Motor neuron (in vitro differentiated cells): ENCODE data around the gene IVL. TPM values are rescaled to one million over a fixed set of nuclear protein-coding genes. Genes with fewer than 3 reads are reported as not detected.

ENCODE experiments used
- ATAC-seq, 8 experiments: fragments of 200-7000 bp; cut with Tn5 transposase; replicated peaks in 6 of 8; 2 replicates each; pipeline ENCODE4 v1.8.0; 2021; ENCODE audit warnings: mild to moderate bottlenecking in 8 of 8, moderate library complexity in 8 of 8
- H3K27ac ChIP-seq, 2 donors: fragments of 250-450 bp; sonication (Bioruptor Pico); 2 replicates each; pipeline ENCODE4 v1.9.0; 2021; ENCODE audit warnings: antibody characterized with exemption in 2 of 2, mild to moderate bottlenecking in 2 of 2, moderate library complexity in 1 of 2
- H3K4me1 ChIP-seq, 2 donors: fragments of 250-450 bp; sonication (Bioruptor Pico); replicated peaks in 1 of 2; 2 replicates each; pipeline ENCODE4 v1.6.1; 2021; ENCODE audit warnings: antibody characterized with exemption in 2 of 2, mild to moderate bottlenecking in 2 of 2, moderate library complexity in 1 of 2
- H3K4me3 ChIP-seq, 5 donors: fragments of 250-450 bp; sonication (Bioruptor Pico); 2 replicates each; pipeline ENCODE4 v1.9.0; 2021; ENCODE audit warnings: antibody characterized with exemption in 5 of 5, mild to moderate bottlenecking in 5 of 5, moderate library complexity in 4 of 5
- WGBS, 10 experiments: fragments of 450-650 bp; shearing (Covaris generic); methylation state at CpG; one replicate each; pipeline ENCODE4 v1.0.0; 2022; 5-methylcytosine and 5-hydroxymethylcytosine counted together
- in situ Hi-C, 9 experiments: fragments of 400-800 bp; cut with MboI; loops; one replicate each; pipeline ENCODE4 v1.15.0; 2021; ENCODE audit warnings: low sequenced_read_pairs in 9 of 9, low pct_unique_long_range_greater_than_20kb in 2 of 9; ENCODE audit not compliant: unreplicated experiment in 9 of 9
- total RNA-seq, 8 experiments: library from RNA; unstranded; fragments of 300-600 nt; gene quantifications; 2 replicates each; pipeline versions ENCODE4 v1.2.3 to v1.2.4, GENCODE V29; 2022

IVL gene
- total RNA-seq, 8 experiments from 2014 or later: 0.13 to 0.90 (median 0.17) TPM; not detected in 3

DNA sequence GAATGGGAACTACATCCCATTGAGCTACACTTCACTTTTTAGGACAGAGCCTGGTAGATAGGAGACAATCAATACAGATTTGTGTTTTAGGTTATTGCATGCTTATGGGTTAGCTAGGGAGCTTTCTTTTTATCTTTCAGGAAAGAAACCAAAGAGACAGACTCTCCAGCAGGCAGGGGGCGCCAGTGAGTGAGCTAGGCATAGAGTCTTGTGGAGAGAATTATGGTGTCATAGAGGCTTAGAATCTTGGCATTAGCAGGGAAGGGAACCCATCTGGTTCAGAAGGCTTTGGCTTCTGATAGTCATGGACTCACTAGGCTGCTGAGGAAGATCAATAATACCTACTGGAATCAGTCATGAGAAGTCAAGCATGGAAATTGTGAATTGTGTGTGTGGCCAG lies 30.3 kb upstream of the IVL start, which contains the start of gene SMCP:
TSS of gene SMCP (plus strand) at position 281 of the 400 bp plus-strand sequence. CDS start 6,101 bp downstream, outside the sequence.
- Histone ChIP-seq H3K4me3 (no peak within 1 kb of the TSS), H3K4me1 (no peaks in the 10 kb centered on the region), H3K27ac (no peak within 1 kb of the TSS)
- in situ Hi-C loops: loop anchor here in 1 of 9 experiments (10.0 kb wide), 1 partner anchor 47 kb away; no protein-coding TSS in a partner anchor
- WGBS, 10 experiments: 0% methylated on average over 1 of the region's 1 CpG; no CpG with 5 or more reads in 4 of the 10 experiments
- ATAC-seq: no peak

DNA sequence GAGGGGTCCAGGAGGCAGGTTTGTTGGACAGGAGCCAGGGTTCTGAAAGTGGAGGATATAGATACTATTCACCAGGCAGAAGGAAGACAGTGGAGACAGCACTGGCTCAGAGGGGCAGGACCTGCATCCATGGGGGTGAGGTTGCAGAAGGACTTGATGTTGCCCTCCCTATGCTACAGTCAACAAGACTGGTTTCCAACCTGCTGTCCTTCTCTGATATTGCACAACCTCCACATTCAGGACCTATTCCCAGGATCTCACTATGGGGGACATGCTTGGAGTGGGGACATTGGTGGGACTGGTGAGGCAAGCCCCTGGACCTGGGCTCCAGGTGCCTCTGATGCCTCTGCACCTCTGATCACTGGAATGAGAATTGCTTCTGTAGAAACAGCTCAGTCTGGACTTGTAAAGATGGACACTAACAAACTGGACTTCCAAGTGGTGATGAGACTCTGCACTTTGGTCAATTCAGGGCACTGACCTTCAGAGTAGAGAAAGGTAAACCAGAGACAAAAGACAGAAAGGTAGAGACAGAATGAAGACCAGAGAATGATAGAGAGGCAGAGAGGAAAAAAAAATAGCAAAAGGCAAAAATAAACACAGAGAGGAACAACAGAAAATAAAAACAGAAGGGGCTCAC lies 28.7 kb upstream of the IVL start:
- ATAC-seq: no peak

DNA sequence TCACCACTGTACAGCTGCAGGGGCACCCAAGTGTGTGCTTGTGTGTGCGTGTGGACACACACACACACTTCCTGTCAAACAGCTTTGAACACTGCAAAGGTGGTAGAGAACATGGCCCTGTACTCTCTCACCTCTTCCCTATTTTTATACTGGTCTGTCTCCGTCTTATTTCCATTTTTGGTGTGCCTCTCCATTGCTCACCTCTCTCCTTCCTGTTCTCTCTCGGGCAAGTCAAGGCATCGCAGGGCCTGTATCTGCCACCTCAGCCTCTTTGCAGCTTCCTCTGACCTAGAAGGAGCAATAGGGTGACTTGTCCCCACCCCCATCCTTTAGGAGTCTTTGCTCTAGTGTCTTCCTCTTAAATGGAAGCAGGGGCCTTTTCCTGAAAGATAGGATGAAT lies 28.0 kb upstream of the IVL start:
- 20 to 72% (median 55%) methylated on average over 2 to 4 of the region's 4 CpGs; no CpG with 5 or more reads in 4 of the 10 experiments for WGBS, 10 experiments

More for the DNA sequence above, 28.7 kb upstream of the IVL start:
- H3K4me3 ChIP-seq: no peak overlapping the region
- no peaks in the 10 kb centered on the region for H3K4me1 ChIP-seq
- H3K27ac ChIP-seq: no peak overlapping the region
- in situ Hi-C loops: loop anchor here in 1 of 9 experiments (10.0 kb wide), 1 partner anchor 45 kb away; no protein-coding TSS in a partner anchor

DNA sequence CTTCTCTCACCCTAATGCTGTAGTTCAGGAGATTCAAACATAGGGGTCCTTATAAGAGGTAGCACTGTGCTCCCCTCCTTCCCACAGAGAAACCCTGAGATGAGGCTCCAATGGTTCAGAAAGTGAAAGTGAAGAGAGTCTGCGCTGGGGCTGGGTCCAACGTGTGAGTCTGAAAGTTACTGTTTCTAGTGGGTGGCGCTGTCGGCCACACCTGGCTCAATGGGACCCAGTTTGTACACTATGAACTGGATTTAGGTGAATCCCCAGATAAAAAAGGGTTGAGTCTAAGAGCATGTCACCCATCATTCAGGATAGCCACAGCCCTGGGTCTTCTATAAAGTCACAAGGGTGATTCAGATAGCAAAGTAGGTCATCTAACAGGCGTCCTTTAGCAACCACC lies 27.4 kb upstream of the IVL start:
- WGBS, 10 experiments: 20 to 91% (median 88%) methylated on average over 1 to 4 of the region's 5 CpGs; no CpG with 5 or more reads in 5 of the 10 experiments

More for the DNA sequence above, 28.0 kb upstream of the IVL start:
- H3K27ac ChIP-seq: no peak overlapping the region
- in situ Hi-C loops: no loop called here
- no peak for ATAC-seq
- no peak overlapping the region for H3K4me3 ChIP-seq
- H3K4me1 ChIP-seq: no peaks in the 10 kb centered on the region

DNA sequence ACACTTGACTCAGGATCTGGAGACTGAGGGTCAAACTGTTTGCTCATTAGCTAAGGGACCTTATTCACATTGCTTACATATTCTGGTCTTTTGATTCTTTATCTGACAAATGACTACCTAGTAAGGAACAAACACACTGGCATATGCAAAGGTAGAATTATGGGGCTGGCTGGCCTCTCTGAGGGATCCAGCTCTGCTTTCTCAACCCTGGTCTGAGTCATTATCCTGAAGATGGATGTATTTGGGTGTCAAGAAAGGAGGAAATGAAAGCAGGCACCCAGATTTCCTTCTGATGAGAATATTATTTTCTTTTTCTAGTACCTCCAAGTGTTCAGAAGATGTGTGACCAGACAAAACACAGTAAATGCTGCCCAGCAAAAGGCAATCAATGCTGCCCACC lies 24.3 kb upstream of the IVL start:
- no peak for ATAC-seq
- H3K27ac ChIP-seq: no peak overlapping the region
- in situ Hi-C loops: no loop called here
- no peak overlapping the region for H3K4me3 ChIP-seq
- no peaks in the 10 kb centered on the region for H3K4me1 ChIP-seq

More for the DNA sequence above, 27.4 kb upstream of the IVL start:
- in situ Hi-C loops: no loop called here
- Histone ChIP-seq H3K27ac (no peak overlapping the region), H3K4me1 (no peaks in the 10 kb centered on the region), H3K4me3 (no peak overlapping the region)
- ATAC-seq: no peak

DNA sequence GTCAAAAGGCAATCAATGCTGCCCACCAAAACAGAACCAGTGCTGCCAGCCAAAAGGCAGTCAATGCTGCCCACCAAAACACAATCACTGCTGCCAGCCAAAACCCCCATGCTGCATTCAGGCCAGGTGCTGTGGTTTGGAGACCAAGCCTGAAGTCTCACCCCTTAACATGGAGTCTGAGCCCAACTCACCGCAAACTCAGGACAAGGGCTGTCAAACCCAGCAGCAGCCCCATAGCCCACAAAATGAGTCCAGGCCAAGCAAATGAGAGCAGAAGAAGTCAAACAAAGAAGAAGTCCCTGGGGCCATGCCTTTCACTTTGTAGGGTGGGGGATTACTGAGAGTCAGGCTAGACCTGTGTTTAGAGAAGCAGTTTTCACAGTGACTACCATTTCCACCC lies 23.8 kb upstream of the IVL start:
- no peak overlapping the region for H3K4me3 ChIP-seq
- 86 to 100% (median 100%) methylated on average over 1 of the region's 1 CpG; no CpG with 5 or more reads in 6 of the 10 experiments for WGBS, 10 experiments
- in situ Hi-C loops: no loop called here
- H3K4me1 ChIP-seq: no peaks in the 10 kb centered on the region
- ATAC-seq: no peak
- no peak overlapping the region for H3K27ac ChIP-seq

DNA sequence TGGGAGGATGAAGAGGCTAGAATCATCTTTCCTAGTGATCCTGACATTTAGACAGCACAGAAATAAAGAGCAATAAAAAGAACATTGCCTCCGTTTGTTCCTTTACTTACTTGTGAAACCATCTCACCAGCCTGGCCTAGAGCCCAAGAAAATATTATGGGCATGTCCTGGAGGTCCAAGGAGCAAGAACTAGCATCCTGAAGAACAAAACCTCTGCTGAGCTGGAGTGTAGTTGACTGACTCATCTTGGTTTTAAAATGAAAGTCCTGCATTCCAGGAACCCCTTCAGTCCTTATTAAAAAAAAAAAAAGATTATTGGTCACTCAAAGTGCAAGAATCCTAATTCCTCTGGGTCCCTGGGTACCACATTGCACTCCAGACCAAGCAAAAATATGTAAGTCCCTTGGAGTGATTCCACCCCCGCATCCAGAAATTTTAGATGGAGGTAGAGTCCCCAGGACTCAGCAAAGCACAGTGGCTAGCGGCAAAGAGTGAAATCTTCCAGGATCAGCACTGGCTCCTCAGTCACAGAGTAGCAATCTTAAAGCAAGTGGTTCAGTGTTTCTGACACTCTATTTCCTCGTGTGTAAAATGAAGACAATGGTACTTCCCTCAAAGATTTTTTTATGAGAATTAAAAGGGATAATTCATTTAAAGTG lies 23.3 kb upstream of the IVL start:
- no peak overlapping the region for H3K4me3 ChIP-seq
- no peak for ATAC-seq
- in situ Hi-C loops: no loop called here
- no peaks in the 10 kb centered on the region for H3K4me1 ChIP-seq
- 18 to 67% (median 45%) methylated on average over 1 to 4 of the region's 4 CpGs for WGBS, 10 experiments
- H3K27ac ChIP-seq: no peak overlapping the region

DNA sequence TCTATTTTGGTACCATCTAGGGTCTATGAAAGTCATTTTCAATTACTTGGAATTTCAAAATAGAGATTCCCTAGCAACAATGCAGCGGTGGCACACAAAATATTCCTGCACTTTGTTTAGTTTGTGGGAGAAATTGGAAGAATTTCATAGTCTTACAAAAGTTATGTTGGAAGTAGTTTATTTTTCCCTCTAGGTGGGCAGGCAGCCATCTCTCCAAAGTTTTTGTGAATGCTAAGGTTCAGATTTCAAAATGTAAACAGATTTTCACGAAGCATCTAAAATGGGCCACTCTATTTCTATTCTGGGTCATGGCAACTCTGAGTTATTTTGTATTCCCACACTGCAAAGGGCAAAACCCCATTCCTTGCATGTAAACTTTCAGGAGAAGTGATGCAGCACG lies 22.3 kb upstream of the IVL start:
- in situ Hi-C loops: no loop called here
- 6 to 64% (median 23%) methylated on average over 1 to 3 of the region's 3 CpGs; no CpG with 5 or more reads in 2 of the 10 experiments for WGBS, 10 experiments
- no peak for ATAC-seq
- Histone ChIP-seq H3K4me1 (no peaks in the 10 kb centered on the region), H3K27ac (no peak overlapping the region), H3K4me3 (no peak overlapping the region)

DNA sequence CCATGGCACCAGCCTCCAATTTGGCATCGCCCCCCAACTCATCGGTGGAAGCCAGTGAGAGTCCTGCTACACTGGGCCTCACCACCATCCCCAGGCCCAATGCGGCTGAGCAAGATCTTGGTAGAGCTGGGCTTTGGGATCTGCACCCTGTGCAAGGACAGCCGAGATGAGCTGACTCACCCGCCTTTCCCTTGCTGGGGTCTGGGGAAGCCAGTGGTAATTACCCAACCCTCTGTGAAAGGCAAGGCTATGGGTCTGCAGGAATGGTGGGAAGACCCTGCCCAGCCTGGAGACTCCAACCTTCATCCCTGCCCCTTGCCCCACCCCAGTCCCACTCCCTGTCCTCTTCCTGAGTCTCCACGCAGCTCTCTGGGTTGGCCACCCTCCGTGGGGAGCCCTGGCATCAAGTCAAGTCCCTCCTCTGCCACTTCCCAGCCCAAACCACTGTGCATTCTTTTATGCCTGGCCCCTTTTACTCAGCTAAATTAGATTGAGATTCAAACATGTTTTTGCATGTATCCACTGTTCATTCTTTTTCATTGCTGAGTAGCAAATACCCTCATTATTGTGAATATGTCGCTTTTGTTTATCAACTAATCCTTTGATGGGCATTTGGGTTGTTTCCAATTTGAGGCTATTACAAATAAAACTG lies 21.5 kb upstream of the IVL start:
- Histone ChIP-seq H3K27ac (no peak overlapping the region), H3K4me1 (no peaks in the 10 kb centered on the region), H3K4me3 (no peak overlapping the region)
- 0 to 78% (median 47%) methylated on average over 1 to 7 of the region's 8 CpGs; no CpG with 5 or more reads in 3 of the 10 experiments for WGBS, 10 experiments
- in situ Hi-C loops: no loop called here
- peak in 2 of 8 experiments; percentile 25 to 36 for ATAC-seq

DNA sequence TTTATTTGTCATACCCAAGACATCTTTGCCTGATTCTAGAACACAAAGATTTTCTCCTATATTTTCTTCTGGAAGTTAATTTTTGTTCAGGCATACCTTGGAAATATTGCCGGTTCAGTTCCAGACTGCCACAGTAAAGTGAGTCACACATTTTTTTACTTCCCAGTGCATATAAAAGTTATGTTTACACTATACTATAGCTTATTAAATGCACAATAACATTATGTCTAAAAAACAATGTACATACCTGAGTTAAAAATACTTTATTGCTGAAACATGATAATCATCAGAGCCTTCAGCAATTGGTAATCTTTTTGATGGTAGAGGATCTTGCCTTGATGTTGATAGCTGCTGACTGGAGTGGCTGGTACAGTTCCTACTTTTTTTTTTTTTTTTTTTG lies 20.2 kb upstream of the IVL start:
- in situ Hi-C loops: no loop called here
- 60 to 100% (median 95%) methylated on average over 1 of the region's 1 CpG; no CpG with 5 or more reads in 1 of the 10 experiments for WGBS, 10 experiments
- H3K27ac ChIP-seq: no peak overlapping the region
- no peak for ATAC-seq
- H3K4me3 ChIP-seq: no peak overlapping the region
- no peaks in the 10 kb centered on the region for H3K4me1 ChIP-seq

DNA sequence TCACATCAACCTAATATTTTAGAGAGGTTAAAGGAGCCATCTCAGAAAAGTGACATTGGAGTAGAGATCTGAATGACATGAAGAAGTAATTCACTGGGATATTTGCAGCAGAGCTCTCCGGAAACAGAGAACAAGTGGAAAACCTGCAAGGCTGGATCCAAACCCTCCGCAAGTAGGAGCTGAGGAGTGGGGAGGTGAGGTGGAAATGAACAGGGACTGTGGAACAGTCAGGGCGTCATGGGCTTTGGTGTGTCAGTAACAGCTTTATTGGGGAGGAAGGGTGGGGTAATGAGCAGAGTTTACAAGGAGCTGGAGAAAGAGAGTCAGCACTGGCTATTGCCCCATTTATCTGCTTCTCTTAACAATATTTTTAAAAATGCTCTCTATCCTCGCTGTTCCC lies 9.3 kb upstream of the IVL start:
- H3K4me1 ChIP-seq: no peaks in the 10 kb centered on the region
- ATAC-seq: no peak
- in situ Hi-C loops: no loop called here
- WGBS, 10 experiments: 0 to 100% (median 67%) methylated on average over 1 to 4 of the region's 4 CpGs; no CpG with 5 or more reads in 1 of the 10 experiments
- no peak overlapping the region for H3K4me3 ChIP-seq
- no peak overlapping the region for H3K27ac ChIP-seq

DNA sequence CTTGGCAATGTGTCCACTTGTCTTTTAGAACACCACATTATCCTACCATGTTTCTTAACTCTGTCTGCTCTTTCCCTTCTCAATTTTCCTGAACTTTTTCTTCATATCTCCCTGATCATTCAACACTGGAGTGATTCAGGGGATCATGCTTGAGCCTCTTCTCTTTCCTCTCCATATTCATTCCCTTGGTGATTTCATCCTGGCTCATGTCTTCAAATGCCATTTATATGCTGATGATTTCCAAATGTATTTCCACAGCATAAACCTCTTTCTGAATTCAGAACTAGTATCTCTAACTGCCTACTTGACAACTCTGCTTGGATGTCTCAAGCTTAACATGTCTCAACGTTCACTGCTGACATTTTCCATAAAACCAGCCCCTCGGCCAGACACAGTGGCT lies 8.5 kb upstream of the IVL start:
- Histone ChIP-seq H3K4me1 (no peaks in the 10 kb centered on the region), H3K4me3 (no peak overlapping the region), H3K27ac (no peak overlapping the region)
- peak in 2 of 8 experiments; percentile 39 to 66 for ATAC-seq
- in situ Hi-C loops: loop anchor here in 2 of 9 experiments (25.0 kb wide), 2 partner anchors 287 to 312 kb away; partner anchors contain the start of genes LELP1 (in 1 of the 2) and PRR9 (in 1 of the 2)
- 0 to 75% (median 33%) methylated on average over 1 to 2 of the region's 2 CpGs; no CpG with 5 or more reads in 3 of the 10 experiments for WGBS, 10 experiments

DNA sequence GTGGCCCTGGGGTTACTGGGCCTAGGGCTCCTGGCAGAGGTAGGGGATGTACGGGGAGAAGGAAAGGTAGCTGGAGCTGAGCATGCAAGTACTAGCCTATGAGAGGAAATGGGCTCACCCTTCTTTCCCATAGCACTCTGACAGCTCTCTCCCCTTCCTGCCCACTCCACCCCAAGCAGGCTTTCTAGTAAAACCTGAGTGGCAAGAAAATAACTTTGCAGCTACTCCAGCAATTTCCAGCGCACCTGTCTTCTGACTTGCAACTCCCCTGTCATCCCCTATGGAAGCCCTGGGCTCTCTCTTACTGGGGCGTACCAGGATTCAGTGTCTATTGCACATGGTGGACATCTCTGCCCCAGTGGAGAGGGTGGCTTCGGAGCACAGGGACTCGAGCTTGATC lies 6.7 kb upstream of the IVL start:
- ATAC-seq: no peak
- in situ Hi-C loops: loop anchor here in 2 of 9 experiments (25.0 kb wide), 2 partner anchors 286 to 311 kb away; partner anchors contain the start of genes LELP1 (in 1 of the 2) and PRR9 (in 1 of the 2)
- H3K4me3 ChIP-seq: no peak overlapping the region
- no peaks in the 10 kb centered on the region for H3K4me1 ChIP-seq
- H3K27ac ChIP-seq: no peak overlapping the region
- WGBS, 10 experiments: 0 to 83% (median 40%) methylated on average over 1 to 5 of the region's 5 CpGs; no CpG with 5 or more reads in 3 of the 10 experiments
